ENCODE results near the gene SRRM4. TPM values are rescaled to one million over a fixed set of nuclear protein-coding genes. Genes with fewer than 3 reads are reported as not detected.
"Not testable (repeated sequence)": the region's sequence is repeated elsewhere in the genome, so short reads cannot be mapped to it uniquely, and the experiment has no call there.

SRRM4 gene
- total and polyA plus RNA-seq, 2 donors (not counting 1 experiment from before 2014, with no cell fraction given) = not detected

DNA sequence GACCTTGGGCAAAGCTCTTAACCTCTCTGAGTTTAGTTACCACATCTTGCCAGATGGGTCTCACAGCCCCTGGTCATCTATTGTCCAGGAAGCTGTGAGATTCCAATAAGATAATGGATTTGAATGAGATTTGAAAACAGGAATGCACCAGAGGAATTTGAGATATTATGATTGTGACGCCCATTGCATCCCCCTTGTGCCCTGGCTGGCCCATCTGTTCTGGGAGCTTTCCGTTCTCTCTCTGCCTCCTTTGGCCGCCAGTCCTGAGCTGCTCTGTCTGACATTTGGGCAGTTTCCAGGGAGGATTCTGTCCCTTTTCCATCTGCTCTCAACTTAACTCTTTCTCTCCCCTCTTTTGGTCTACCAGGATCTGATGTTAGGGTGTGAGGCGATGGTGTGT lies 24.6 kb downstream of the SRRM4 start:
- no peaks in the 10 kb centered on the region for H4K20me1 ChIP-seq (ENCODE audit: control insufficient read depth, extremely low read depth, insufficient read depth, low read length)
- H3K79me2 ChIP-seq (ENCODE audit: control insufficient read depth, insufficient read depth, low read length) = no peaks in the 10 kb centered on the region
- H3K4me1 ChIP-seq (ENCODE audit: control insufficient read depth, extremely low read depth, insufficient read depth, low read length) = no peaks in the 10 kb centered on the region

GRCh38 chr12:119006746-119007145 lies 25.4 kb downstream of the SRRM4 start:
- H4K20me1 ChIP-seq (ENCODE audit: control insufficient read depth, extremely low read depth, insufficient read depth, low read length) = no peaks in the 10 kb centered on the region
- H2AFZ ChIP-seq (ENCODE audit: low read length) = no peak overlapping the region
- H3K79me2 ChIP-seq (ENCODE audit: control insufficient read depth, insufficient read depth, low read length) = no peaks in the 10 kb centered on the region
- no peak for DNase-seq (ENCODE audit: low read depth in 2 of 2)
- H3K36me3 ChIP-seq (ENCODE audit: control insufficient read depth, insufficient read depth, low read length) = no peaks in the 10 kb centered on the region
- no peaks in the 10 kb centered on the region for H3K9me3 ChIP-seq (ENCODE audit: control insufficient read depth, insufficient read depth, low read depth, low read length)
- H3K9ac ChIP-seq (ENCODE audit: insufficient read depth, low read length) = no peak overlapping the region
- H3K27me3 ChIP-seq (ENCODE audit: control insufficient read depth, insufficient read depth, low read length) = no peaks in the 10 kb centered on the region
- no peak overlapping the region for H3K4me3 ChIP-seq (replicated peaks in 1 of 4; ENCODE audit: control extremely low read depth in 1 of 4, insufficient read depth in 1 of 4, low read depth in 3 of 4, low read length in 4 of 4)
- no peak overlapping the region for H3K27ac ChIP-seq (ENCODE audit: insufficient read depth, low read length)
- TF ChIP-seq CTCF (conservative IDR thresholded peaks at IDR 0.05 in 1 of 2, IDR thresholded peaks at IDR 0.05 in 1 of 2; ENCODE audit: low read depth in 1 of 2, low read length in 2 of 2) (no peak), EZH2 (IDR thresholded peaks at IDR 0.05; ENCODE audit: low read length, missing control alignments) (no peak)
- no peaks in the 10 kb centered on the region for H3K4me1 ChIP-seq (ENCODE audit: control insufficient read depth, extremely low read depth, insufficient read depth, low read length)
- H3K4me2 ChIP-seq (ENCODE audit: extremely low read depth, insufficient read depth, low read length) = no peak overlapping the region

More for the DNA sequence above, 24.6 kb downstream of the SRRM4 start:
- no peak overlapping the region for H3K4me3 ChIP-seq (replicated peaks in 1 of 4; ENCODE audit: control extremely low read depth in 1 of 4, insufficient read depth in 1 of 4, low read depth in 3 of 4, low read length in 4 of 4)
- H3K9me3 ChIP-seq (ENCODE audit: control insufficient read depth, insufficient read depth, low read depth, low read length) = no peaks in the 10 kb centered on the region
- H3K36me3 ChIP-seq (ENCODE audit: control insufficient read depth, insufficient read depth, low read length) = no peaks in the 10 kb centered on the region
- TF ChIP-seq CTCF (conservative IDR thresholded peaks at IDR 0.05 in 1 of 2, IDR thresholded peaks at IDR 0.05 in 1 of 2; ENCODE audit: low read depth in 1 of 2, low read length in 2 of 2) (no peak), EZH2 (IDR thresholded peaks at IDR 0.05; ENCODE audit: low read length, missing control alignments) (no peak)
- no peaks in the 10 kb centered on the region for H3K27me3 ChIP-seq (ENCODE audit: control insufficient read depth, insufficient read depth, low read length)
- H3K27ac ChIP-seq (ENCODE audit: insufficient read depth, low read length) = no peak overlapping the region
- H3K9ac ChIP-seq (ENCODE audit: insufficient read depth, low read length) = no peak overlapping the region
- H3K4me2 ChIP-seq (ENCODE audit: extremely low read depth, insufficient read depth, low read length) = no peak overlapping the region
- no peak for DNase-seq (ENCODE audit: low read depth in 2 of 2)
- H2AFZ ChIP-seq (ENCODE audit: low read length) = no peak overlapping the region

DNA sequence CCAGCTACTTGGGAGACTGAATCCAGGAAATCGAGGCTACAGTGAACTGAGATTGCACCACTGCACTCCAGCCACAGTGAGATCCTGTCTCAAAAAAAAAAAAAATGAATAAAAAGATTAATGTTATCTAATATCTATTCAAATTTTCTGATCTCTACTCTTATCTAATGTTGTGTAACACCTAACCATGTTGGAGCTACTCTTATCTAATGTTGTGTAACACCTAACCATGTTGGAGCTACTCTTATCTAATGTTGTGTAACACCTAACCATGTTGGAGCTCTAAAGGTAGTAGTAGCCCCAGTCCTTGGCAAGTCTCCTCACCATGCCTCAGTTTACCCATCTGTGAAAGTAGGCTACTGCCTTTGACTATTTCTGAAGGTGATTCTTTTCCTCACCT lies 26.9 kb downstream of the SRRM4 start:
- not testable (repeated sequence) for H2AFZ ChIP-seq (ENCODE audit: low read length); H3K27ac ChIP-seq (ENCODE audit: insufficient read depth, low read length); DNase-seq (ENCODE audit: low read depth in 2 of 2); H3K79me2 ChIP-seq (ENCODE audit: control insufficient read depth, insufficient read depth, low read length); H3K4me3 ChIP-seq (replicated peaks in 1 of 4; ENCODE audit: control extremely low read depth in 1 of 4, insufficient read depth in 1 of 4, low read depth in 3 of 4, low read length in 4 of 4); H3K36me3 ChIP-seq (ENCODE audit: control insufficient read depth, insufficient read depth, low read length); H3K4me1 ChIP-seq (ENCODE audit: control insufficient read depth, extremely low read depth, insufficient read depth, low read length); H3K4me2 ChIP-seq (ENCODE audit: extremely low read depth, insufficient read depth, low read length); H3K27me3 ChIP-seq (ENCODE audit: control insufficient read depth, insufficient read depth, low read length); H4K20me1 ChIP-seq (ENCODE audit: control insufficient read depth, extremely low read depth, insufficient read depth, low read length); H3K9me3 ChIP-seq (ENCODE audit: control insufficient read depth, insufficient read depth, low read depth, low read length); H3K9ac ChIP-seq (ENCODE audit: insufficient read depth, low read length)
